GM12878 (cell line): ENCODE measurements around the gene NAT14. TPM values are rescaled to one million over a fixed set of nuclear protein-coding genes. Genes with fewer than 3 reads are reported as not detected.

Experiments
- ATAC-seq: fragments of 200-7000 bp; cut with Tn5 transposase; 3 replicates; pipeline ENCODE4 v1.9.1; 2020; ENCODE audit warnings: mild to moderate bottlenecking, moderate library complexity
- BruUV-seq: library from RNA; stranded (reverse); fragments of 400-500 nt; replicated peaks from 2 replicates; lab custom pipeline; 2021; lab: Mats Ljungman, UMichigan
- CTCF ChIA-PET: fragments of 300-600 bp; sonication (Branson Sonifier 250); formaldehyde crosslinking; extraction: SDS; loops from one replicate; lab custom pipeline; 2021; ENCODE audit warnings: inconsistent platforms; lab: Yijun Ruan, JAX
- POLR2A ChIA-PET: fragments of 350-600 bp; formaldehyde crosslinking; extraction: SDS; loops from one replicate; lab custom pipeline; 2021; ENCODE audit warnings: inconsistent platforms; lab: Charles Lee
- RAD21 ChIA-PET: fragments of 300-600 bp; sonication (Branson Sonifier 250); formaldehyde crosslinking; loops from one replicate; lab custom pipeline; 2023; ENCODE audit warnings: antibody characterized with exemption; ENCODE audit not compliant: unreplicated experiment; lab: Charles Lee
- SMC1A ChIA-PET: fragments of 300-600 bp; sonication (Branson Sonifier 250); formaldehyde crosslinking; loops from one replicate; lab custom pipeline; 2023; ENCODE audit not compliant: unreplicated experiment, uncharacterized antibody; lab: Charles Lee
- DNase-seq: peaks from one replicate; pipeline ENCODE4 v3.0.0-alpha.2; 2011; ENCODE audit warnings: low read depth, low spot score
- FAIRE-seq: peaks from 3 replicates; lab custom pipeline; 2011; peaks lifted over from hg19 to GRCh38; lab: Jason Lieb, UNC
- H2AFZ ChIP-seq: 2 replicates; pipeline ENCODE4 v1.6.0; 2011; ENCODE audit warnings: low read depth, low read length, control low read depth; ENCODE audit not compliant: control insufficient read depth
- H3K27ac ChIP-seq: 2 replicates; pipeline ENCODE4 v1.5.1; 2011; ENCODE audit warnings: control low read depth; ENCODE audit not compliant: control insufficient read depth, insufficient read depth
- H3K27me3 ChIP-seq, 2 experiments: replicated peaks in 1 of 2; 2 replicates each; pipeline versions ENCODE4 v1.6.0 to v1.6.1; 2011; ENCODE audit warnings: low read length in 1 of 2; ENCODE audit not compliant: control insufficient read depth in 2 of 2, insufficient read depth in 2 of 2
- H3K36me3 ChIP-seq, 2 experiments: 2 replicates each; pipeline ENCODE4 v1.5.1; 2011; ENCODE audit warnings: low read length in 1 of 2; ENCODE audit not compliant: control insufficient read depth in 2 of 2, insufficient read depth in 2 of 2
- H3K4me1 ChIP-seq: 2 replicates; pipeline ENCODE4 v1.6.1; 2011; ENCODE audit warnings: mild to moderate bottlenecking, low read length, moderate library complexity, mixed read lengths; ENCODE audit not compliant: control insufficient read depth, insufficient read depth
- H3K4me2 ChIP-seq: 2 replicates; pipeline ENCODE4 v1.6.0; 2011; ENCODE audit warnings: control low read depth; ENCODE audit not compliant: control insufficient read depth, insufficient read depth
- H3K4me3 ChIP-seq: fragments of 200-600 bp; sonication (generic); 2 replicates; pipeline ENCODE4 v1.5.1; 2016
- H3K79me2 ChIP-seq: 2 replicates; pipeline ENCODE4 v1.6.0; 2011; ENCODE audit warnings: low read length; ENCODE audit not compliant: control insufficient read depth, insufficient read depth
- H3K9ac ChIP-seq: 2 replicates; pipeline ENCODE4 v1.8.0; 2011; ENCODE audit warnings: low read length, control low read depth, mixed read lengths; ENCODE audit not compliant: control insufficient read depth, insufficient read depth
- H3K9me3 ChIP-seq: replicated peaks from 3 replicates; pipeline ENCODE4 v1.5.1; 2011; ENCODE audit warnings: mild to moderate bottlenecking, low read length; ENCODE audit not compliant: control insufficient read depth, insufficient read depth
- H4K20me1 ChIP-seq: 2 replicates; pipeline ENCODE4 v1.6.0; 2011; ENCODE audit not compliant: control insufficient read depth, insufficient read depth
- ETV6 ChIP-seq, 2 experiments: fragments of 450-650 bp in 1 of 2; IDR thresholded peaks in 1 of 2; conservative IDR thresholded peaks in 1 of 2; 2 replicates each; pipeline ENCODE4 v1.6.1; 2014; ENCODE audit warnings: antibody characterized with exemption in 1 of 2, borderline replicate concordance in 1 of 2, low read depth in 1 of 2, mild to moderate bottlenecking in 1 of 2, moderate library complexity in 1 of 2
- FOXK2 ChIP-seq: fragments of 450-650 bp; IDR thresholded peaks from 2 replicates; pipeline ENCODE4 v1.6.1; 2017; ENCODE audit warnings: mild to moderate bottlenecking, moderate library complexity
- GATAD2B ChIP-seq: fragments of 450-650 bp; conservative IDR thresholded peaks from 2 replicates; pipeline ENCODE4 v1.6.1; 2017; ENCODE audit warnings: low read depth, mild to moderate bottlenecking, moderate library complexity
- MAX ChIP-seq: IDR thresholded peaks from 2 replicates; pipeline ENCODE4 v1.6.1; 2012; ENCODE audit warnings: low read depth, low read length, improper control_type of control experiment
- SRF ChIP-seq, 2 experiments: IDR thresholded peaks; 2 replicates each; pipeline ENCODE4 v1.6.1; 2011; ENCODE audit warnings: low read depth in 2 of 2, low read length in 2 of 2, mild to moderate bottlenecking in 1 of 2, moderate library complexity in 1 of 2
- TCF7 ChIP-seq: IDR thresholded peaks from 2 replicates; pipeline ENCODE4 v1.6.1; 2014; ENCODE audit warnings: antibody characterized with exemption, borderline replicate concordance
- ZZZ3 ChIP-seq: IDR thresholded peaks from 2 replicates; pipeline ENCODE4 v1.6.1; 2011; ENCODE audit warnings: low read depth; ENCODE audit not compliant: control insufficient read depth, insufficient read length
- WGBS: methylation state at CpG from one replicate; pipeline ENCODE4 v1.1.6; 2016; ENCODE audit warnings: low lambda C conversion rate; ENCODE audit not compliant: insufficient replicate concordance, insufficient coverage; ENCODE audit errors: missing lambda C conversion rate; 5-methylcytosine and 5-hydroxymethylcytosine counted together
- in situ Hi-C: fragments of 300-500 bp; cut with MboI; formaldehyde crosslinking; loops from 9 replicates; pipeline ENCODE4 v1.14.3; 2018; ENCODE audit warnings: mixed read lengths
- intact Hi-C: fragments of 100-400 bp; cut with micrococcal nuclease; formaldehyde crosslinking; loops from one replicate; pipeline ENCODE4 v1.14.2; 2022; ENCODE audit not compliant: unreplicated experiment
- polyA plus RNA-seq, 11 experiments: library from polyadenylated mRNA; depleted of rRNA in 4 of 11; unstranded in 6 of 11; stranded (reverse) in 5 of 11; fragments of >200 nt; fragmentation: Nextera tagmentation in 4 of 11; fragmentation: Illumina TruSeq in 1 of 11; extraction: Ambion mirVana in 4 of 11; extraction: Trizol in 1 of 11; gene quantifications; 1 replicate in 1 of 11; 2 replicates in 10 of 11; pipeline versions ENCODE4 v1.2.1 to v1.2.3, GENCODE V29; 2011 to 2016; ENCODE audit warnings: inconsistent platforms in 2 of 11, missing spikeins in 2 of 11, low read depth in 1 of 11
- total RNA-seq, 4 experiments: library from RNA; depleted of rRNA in 3 of 4; stranded (reverse); fragments of >200 nt in 3 of 4; fragmentation: Illumina TruSeq in 1 of 4; extraction: Trizol in 1 of 4; gene quantifications; 2 replicates each; pipeline versions ENCODE4 v1.2.1 to v1.2.3, GENCODE V29; 2013 to 2021

The NAT14 gene
- total and polyA plus RNA-seq, 10 of the 15 experiments (the other 5 are each of a cell fraction or from before 2014, with no cell fraction given) = 0.87 to 23.6 (median 9.7) TPM

GRCh38 chr19:55471266-55471665 lies 13.7 kb upstream of the NAT14 start (continued):
- TF ChIP-seq SRF (IDR thresholded peaks at IDR 0.05; ENCODE audit: low read depth in 2 of 2, low read length in 2 of 2) = no peak
- no peak for TF ChIP-seq ETV6 (conservative IDR thresholded peaks at IDR 0.05 in 1 of 2, IDR thresholded peaks at IDR 0.05 in 1 of 2; ENCODE audit: borderline replicate concordance in 1 of 2, low read depth in 1 of 2)
- TF ChIP-seq, all 136 proteins: peak for 0

GRCh38 chr19:55472463-55472862 lies 12.5 kb upstream of the NAT14 start:
- TF ChIP-seq MAX (no peak), FOXK2 (no peak), ZZZ3 (no peak), TCF7 (no peak), GATAD2B (no peak)
- ChIA-PET RAD21 (no interaction called here), POLR2A (no interaction called here), CTCF (no interaction called here), SMC1A (interaction anchor here (1.1 kb wide), 1 partner anchor 31 kb away, joined by 3 read pairs; no protein-coding TSS in a partner anchor)
- intact Hi-C loops = no loop called here
- BruUV-seq = no TSS peak
- no peak overlapping the region for H3K27ac ChIP-seq
- no peak for FAIRE-seq
- H4K20me1 ChIP-seq = no peaks in the 10 kb centered on the region
- no peak overlapping the region for H3K9ac ChIP-seq
- H2AFZ ChIP-seq = no peak overlapping the region
- H3K4me1 ChIP-seq = peaks cover 4% of the 10 kb centered on the region; the same call in 1 of the 2 replicates
- ATAC-seq = no peak
- DNase-seq = no peak
- H3K9me3 ChIP-seq = no peaks in the 10 kb centered on the region
- H3K4me3 ChIP-seq = no peak overlapping the region
- H3K4me2 ChIP-seq = no peak overlapping the region
- WGBS = 66% methylated on average over 8 of the region's 8 CpGs
- H3K79me2 ChIP-seq = no peaks in the 10 kb centered on the region; the same call in 1 of the 2 replicates
- H3K27me3 ChIP-seq = no peaks in the 10 kb centered on the region
- in situ Hi-C loops = no loop called here
- no peaks in the 10 kb centered on the region for H3K36me3 ChIP-seq
